Neutrophil (primary cell): ENCODE results near the gene MYO16.

Experiments used
- H3K27ac ChIP-seq: fragments of 200-600 bp; sonication (generic); 2 replicates; pipeline ENCODE4 v1.5.1; 2016; ENCODE audit warnings: mild to moderate bottlenecking, moderate library complexity
- H3K27me3 ChIP-seq: fragments of 200-600 bp; sonication (generic); 2 replicates; pipeline ENCODE4 v1.6.0; 2016; ENCODE audit warnings: mild to moderate bottlenecking
- H3K36me3 ChIP-seq: fragments of 200-600 bp; sonication (generic); 2 replicates; pipeline ENCODE4 v1.5.1; 2017
- H3K4me1 ChIP-seq, 2 experiments: fragments of 200-600 bp in 1 of 2; sonication (generic) in 1 of 2; 1 replicate in 1 of 2; 2 replicates in 1 of 2; pipeline versions ENCODE4 v1.5.1 to v1.6.1; 2013 to 2016; ENCODE audit warnings: low read depth in 1 of 2, low read length in 1 of 2, mild to moderate bottlenecking in 1 of 2, moderate library complexity in 1 of 2; ENCODE audit not compliant: control insufficient read depth in 1 of 2, insufficient read depth in 1 of 2
- H3K4me3 ChIP-seq, 2 experiments: fragments of 200-600 bp in 1 of 2; sonication (generic) in 1 of 2; 1 replicate in 1 of 2; 2 replicates in 1 of 2; pipeline ENCODE4 v1.5.1; 2013 to 2016; ENCODE audit warnings: low read depth in 1 of 2, low read length in 1 of 2, mild to moderate bottlenecking in 1 of 2, moderate library complexity in 1 of 2
- H3K9me3 ChIP-seq: fragments of 200-600 bp; sonication (generic); 2 replicates; pipeline ENCODE4 v1.5.1; 2016
- CTCF ChIP-seq: fragments of 200-600 bp; sonication (generic); IDR thresholded peaks from 2 replicates; pipeline ENCODE4 v1.5.1; 2016; ENCODE audit warnings: antibody characterized with exemption

Gene MYO16

GRCh38 chr13:108662528-108662927 is 33.1 kb downstream of the MYO16 start:
- no peaks in the 10 kb centered on the region for H3K27me3 ChIP-seq
- no peak overlapping the region for H3K27ac ChIP-seq
- no peaks in the 10 kb centered on the region for H3K4me1 ChIP-seq
- no peak overlapping the region for H3K4me3 ChIP-seq
- H3K36me3 ChIP-seq, result no peaks in the 10 kb centered on the region
- TF ChIP-seq CTCF, result no peak
- no peaks in the 10 kb centered on the region for H3K9me3 ChIP-seq

DNA sequence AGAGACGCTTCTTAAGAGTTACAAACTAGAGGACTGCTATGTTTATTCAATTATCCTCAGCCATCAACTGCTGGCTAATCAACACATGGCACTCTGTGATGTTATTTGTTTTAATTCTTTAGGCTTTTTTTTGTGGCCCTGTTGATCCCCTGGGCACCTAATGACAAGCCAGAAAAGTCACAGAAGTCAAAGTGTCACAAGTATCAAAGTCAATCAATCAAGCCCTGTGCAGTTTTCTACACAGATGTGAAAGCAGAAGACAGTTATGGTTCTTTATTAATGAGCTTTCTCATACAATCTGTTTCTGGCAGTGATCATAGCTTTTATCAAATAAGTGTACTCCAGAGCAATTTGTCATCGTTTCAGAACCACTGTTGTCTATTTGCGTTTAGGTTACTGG is 34.3 kb downstream of the MYO16 start:
- H3K36me3 ChIP-seq, result no peaks in the 10 kb centered on the region
- no peaks in the 10 kb centered on the region for H3K27me3 ChIP-seq
- no peak overlapping the region for H3K4me3 ChIP-seq
- no peaks in the 10 kb centered on the region for H3K9me3 ChIP-seq
- TF ChIP-seq CTCF, result no peak
- no peak overlapping the region for H3K27ac ChIP-seq
- no peaks in the 10 kb centered on the region for H3K4me1 ChIP-seq

DNA sequence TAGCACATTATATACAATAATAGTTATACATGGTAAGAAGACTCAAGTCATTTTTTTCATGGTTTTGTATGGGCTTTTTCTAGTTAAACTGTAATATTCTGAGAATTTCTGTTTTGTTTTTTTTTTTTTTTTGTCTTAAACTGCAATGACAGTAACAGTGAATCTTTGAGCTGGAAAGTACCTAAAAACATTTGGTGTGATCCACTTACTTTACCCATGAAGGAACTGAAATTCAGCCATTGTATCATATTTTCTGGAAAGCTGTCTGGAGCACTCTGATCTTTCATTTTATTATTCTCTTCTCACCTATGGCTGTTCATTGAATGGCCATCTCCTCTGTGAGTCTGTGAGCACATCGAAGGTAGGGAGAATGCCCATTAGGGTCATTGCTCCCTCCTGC is 37.8 kb downstream of the MYO16 start:
- Histone ChIP-seq H3K4me1 (no peaks in the 10 kb centered on the region), H3K27me3 (no peaks in the 10 kb centered on the region), H3K27ac (no peak overlapping the region), H3K36me3 (no peaks in the 10 kb centered on the region), H3K9me3 (no peaks in the 10 kb centered on the region), H3K4me3 (no peak overlapping the region)
- no peak for TF ChIP-seq CTCF

DNA sequence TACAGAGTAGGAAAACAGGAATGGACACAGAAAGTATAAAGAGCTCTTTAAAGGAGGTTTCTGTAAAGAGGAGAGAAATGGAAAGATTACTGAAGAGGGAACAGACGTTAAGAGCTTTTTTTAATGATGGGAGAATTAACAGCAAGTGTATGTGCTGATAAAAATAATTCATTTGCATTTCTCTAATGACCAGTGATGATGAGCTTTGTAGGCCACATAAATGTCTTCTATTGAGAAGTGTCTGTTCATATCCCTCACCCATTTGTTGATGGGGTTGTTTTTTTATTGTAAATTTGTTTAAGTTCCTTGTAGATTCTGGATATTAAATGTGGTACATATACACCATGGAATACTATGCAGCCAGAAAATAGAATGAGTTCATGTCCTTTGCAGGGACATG is 40.0 kb downstream of the MYO16 start:
- no peak for TF ChIP-seq CTCF
- no peak overlapping the region for H3K4me3 ChIP-seq
- H3K27me3 ChIP-seq, result no peaks in the 10 kb centered on the region
- H3K27ac ChIP-seq, result no peak overlapping the region
- H3K36me3 ChIP-seq, result no peaks in the 10 kb centered on the region
- no peaks in the 10 kb centered on the region for H3K9me3 ChIP-seq
- H3K4me1 ChIP-seq, result no peaks in the 10 kb centered on the region

GRCh38 chr13:108674346-108674745 is 44.9 kb downstream of the MYO16 start:
- Histone ChIP-seq H3K27ac (no peak overlapping the region), H3K9me3 (no peaks in the 10 kb centered on the region), H3K4me3 (no peak overlapping the region), H3K4me1 (no peaks in the 10 kb centered on the region), H3K27me3 (no peaks in the 10 kb centered on the region), H3K36me3 (no peaks in the 10 kb centered on the region)
- no peak for TF ChIP-seq CTCF

DNA sequence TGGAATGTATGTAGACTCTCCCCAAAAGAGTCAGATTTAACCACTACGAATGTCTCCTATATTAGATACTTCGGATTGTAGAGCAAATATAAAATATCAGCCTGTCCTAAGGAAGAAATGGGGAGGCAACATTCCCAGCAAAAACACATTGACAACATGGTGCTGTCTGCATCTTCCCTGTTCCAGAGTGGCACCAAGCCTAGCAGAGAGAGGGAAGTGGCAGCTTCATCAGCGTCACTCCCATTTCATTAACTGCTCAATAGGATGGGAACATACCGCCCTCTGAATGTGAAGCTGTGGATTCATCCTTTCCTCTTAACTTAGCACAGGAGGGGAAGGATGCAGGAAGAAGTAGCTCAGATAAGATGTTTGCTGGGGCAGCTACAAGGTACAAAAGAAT is 45.4 kb downstream of the MYO16 start:
- TF ChIP-seq CTCF, result no peak
- Histone ChIP-seq H3K9me3 (no peaks in the 10 kb centered on the region), H3K27me3 (no peaks in the 10 kb centered on the region)

More for the DNA sequence above, 45.4 kb downstream of the MYO16 start:
- Histone ChIP-seq H3K27ac (no peak overlapping the region), H3K36me3 (no peaks in the 10 kb centered on the region), H3K4me3 (no peak overlapping the region), H3K4me1 (no peaks in the 10 kb centered on the region)
